Measurements from ENCODE around the gene CNP. TPM values are rescaled to one million over a fixed set of nuclear protein-coding genes. Genes with fewer than 3 reads are reported as not detected.

Gene CNP
- total RNA-seq, 6 experiments from 2014 or later: 30.1 to 42.7 (median 33.0) TPM

DNA sequence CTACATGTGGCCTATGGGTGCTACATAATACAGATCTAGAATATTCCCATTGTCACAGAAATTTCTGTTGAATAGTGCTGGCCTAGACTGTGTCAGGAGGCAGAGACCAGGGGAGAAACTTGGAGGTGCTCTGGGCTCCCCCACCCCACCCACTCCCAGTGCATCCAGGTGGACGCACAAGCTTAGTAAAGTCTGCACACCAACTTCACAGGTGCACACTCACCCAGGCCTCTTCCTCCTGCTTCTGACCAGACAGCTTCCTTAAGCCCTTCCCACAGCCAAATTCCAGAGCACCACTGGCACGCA lies 7.6 kb upstream of the CNP start:
- intact Hi-C loops (cut with DNase I): loop anchor here in 1 of 2 donors (10.0 kb wide), 1 partner anchor 144 kb away; the partner anchor contains the start of genes FKBP10 and P3H4
- no peak overlapping the region for H3K4me3 ChIP-seq
- ATAC-seq (no peak), DNase-seq (no peak)
- no peaks in the 10 kb centered on the region for H3K36me3 ChIP-seq
- H3K27ac ChIP-seq: no peak overlapping the region
- H3K9me3 ChIP-seq: no peaks in the 10 kb centered on the region
- no peaks in the 10 kb centered on the region for H3K4me1 ChIP-seq
- 57% methylated on average over 2 of the region's 2 CpGs for WGBS (ENCODE audit: insufficient coverage, low coverage, low lambda C conversion rate, missing lambda C conversion rate)
- no peaks in the 10 kb centered on the region for H3K27me3 ChIP-seq
- no peak for TF ChIP-seq POLR2A (IDR thresholded peaks at IDR 0.05)
- TF ChIP-seq, protein P1, sequence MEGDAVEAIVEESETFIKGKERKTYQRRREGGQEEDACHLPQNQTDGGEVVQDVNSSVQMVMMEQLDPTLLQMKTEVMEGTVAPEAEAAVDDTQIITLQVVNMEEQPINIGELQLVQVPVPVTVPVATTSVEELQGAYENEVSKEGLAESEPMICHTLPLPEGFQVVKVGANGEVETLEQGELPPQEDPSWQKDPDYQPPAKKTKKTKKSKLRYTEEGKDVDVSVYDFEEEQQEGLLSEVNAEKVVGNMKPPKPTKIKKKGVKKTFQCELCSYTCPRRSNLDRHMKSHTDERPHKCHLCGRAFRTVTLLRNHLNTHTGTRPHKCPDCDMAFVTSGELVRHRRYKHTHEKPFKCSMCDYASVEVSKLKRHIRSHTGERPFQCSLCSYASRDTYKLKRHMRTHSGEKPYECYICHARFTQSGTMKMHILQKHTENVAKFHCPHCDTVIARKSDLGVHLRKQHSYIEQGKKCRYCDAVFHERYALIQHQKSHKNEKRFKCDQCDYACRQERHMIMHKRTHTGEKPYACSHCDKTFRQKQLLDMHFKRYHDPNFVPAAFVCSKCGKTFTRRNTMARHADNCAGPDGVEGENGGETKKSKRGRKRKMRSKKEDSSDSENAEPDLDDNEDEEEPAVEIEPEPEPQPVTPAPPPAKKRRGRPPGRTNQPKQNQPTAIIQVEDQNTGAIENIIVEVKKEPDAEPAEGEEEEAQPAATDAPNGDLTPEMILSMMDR (IDR thresholded peaks at IDR 0.05): no peak

- DNase-seq (no peak), ATAC-seq (peak; percentile 80 to 84 (median 82))
- H3K27me3 ChIP-seq: no peaks in the 10 kb centered on the region
- no peak overlapping the region for H3K27ac ChIP-seq
- 15% methylated on average over 4 of the region's 17 CpGs for WGBS (ENCODE audit: insufficient coverage, low coverage, low lambda C conversion rate, missing lambda C conversion rate)
- intact Hi-C loops (cut with DNase I): loop anchor here (5.0 to 10.0 kb wide), 4 partner anchors 65 to 158 kb away; partner anchors contain the start of genes NKIRAS2 (in 2 of the 2), DHX58 (in 1 of the 2), FKBP10 (in 1 of the 2) and P3H4 (in 1 of the 2)
- no peaks in the 10 kb centered on the region for H3K9me3 ChIP-seq
- TF ChIP-seq POLR2A (IDR thresholded peaks at IDR 0.05): no peak
- TF ChIP-seq, protein P1 (IDR thresholded peaks at IDR 0.05): peak; percentile 52 to 62 (median 58)
- H3K36me3 ChIP-seq: no peaks in the 10 kb centered on the region
- no peak overlapping the region for H3K4me3 ChIP-seq
- H3K4me1 ChIP-seq: no peaks in the 10 kb centered on the region
These were observed 7.1 kb upstream of the CNP start for GRCh38 chr17:41959336-41960095.

- DNase-seq (no peak), ATAC-seq (no peak)
- Histone ChIP-seq H3K4me1 (peaks cover 0 to 7% (median 2%) of the 10 kb centered on the region in 4 donors), H3K4me3 (no peak overlapping the region), H3K36me3 (no peaks in the 10 kb centered on the region), H3K27me3 (no peaks in the 10 kb centered on the region), H3K9me3 (no peaks in the 10 kb centered on the region), H3K27ac (no peak overlapping the region)
- TF ChIP-seq POLR2A (IDR thresholded peaks at IDR 0.05): no peak
- TF ChIP-seq, protein P1 (IDR thresholded peaks at IDR 0.05): no peak
- intact Hi-C loops (cut with DNase I): loop anchor here (5.0 to 10.0 kb wide), 3 partner anchors 63 to 155 kb away; partner anchors contain the start of genes NKIRAS2 (in 2 of the 2) and DHX58 (in 1 of the 2)
- WGBS (ENCODE audit: insufficient coverage, low coverage, low lambda C conversion rate, missing lambda C conversion rate): no CpG with 5 or more reads among the region's 5 CpGs
These were observed 4.5 kb upstream of the CNP start for GRCh38 chr17:41962111-41962510.

DNA sequence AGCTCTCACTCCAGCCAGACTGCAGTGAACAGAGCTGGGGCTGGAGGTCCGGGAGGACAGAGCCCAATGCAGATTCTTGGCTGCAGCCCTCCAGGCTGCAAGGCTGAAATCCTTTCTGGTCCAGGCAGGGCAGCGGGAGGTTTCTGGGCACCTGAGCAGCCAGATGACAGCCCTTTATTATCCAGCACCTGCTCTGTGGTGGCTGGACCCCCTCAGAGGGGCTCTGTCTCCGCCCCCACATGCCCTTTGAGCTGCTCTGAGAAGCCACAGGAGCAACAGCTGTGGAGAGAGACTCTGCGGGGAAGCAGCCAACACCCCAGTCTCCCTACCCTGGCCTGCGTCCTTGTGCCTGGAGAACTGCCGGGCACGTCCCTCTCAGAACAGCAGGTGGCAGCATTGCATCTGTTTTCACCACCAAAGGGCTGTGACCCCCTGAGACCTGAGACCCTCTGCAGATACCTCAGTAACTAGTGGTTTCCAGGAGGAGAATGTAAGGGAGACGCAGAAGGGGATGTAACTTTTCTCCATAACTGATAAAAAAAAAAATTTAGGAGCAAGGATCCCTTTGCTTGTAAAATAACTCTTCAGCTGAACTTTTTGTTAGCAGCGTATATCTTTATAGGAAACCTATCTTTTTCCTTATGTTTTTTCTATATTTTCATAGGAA lies 3.7 kb upstream of the CNP start:
- 20% methylated on average over 5 of the region's 9 CpGs for WGBS (ENCODE audit: insufficient coverage, low coverage, low lambda C conversion rate, missing lambda C conversion rate)
- peak; percentile 68 to 77 (median 75) for DNase-seq
- peaks cover 0 to 7% (median 3%) of the 10 kb centered on the region in 4 donors for H3K4me1 ChIP-seq
- H3K9me3 ChIP-seq: no peaks in the 10 kb centered on the region
- TF ChIP-seq, protein P1 (IDR thresholded peaks at IDR 0.05): peak; percentile 85 to 90 (median 88)
- no peak for TF ChIP-seq POLR2A (IDR thresholded peaks at IDR 0.05)
- no peaks in the 10 kb centered on the region for H3K27me3 ChIP-seq
- peak; percentile 13 to 33 (median 24) for ATAC-seq
- H3K4me3 ChIP-seq: no peak overlapping the region
- no peaks in the 10 kb centered on the region for H3K36me3 ChIP-seq
- intact Hi-C loops (cut with DNase I): loop anchor here (5.0 to 10.0 kb wide), 3 partner anchors 62 to 154 kb away; partner anchors contain the start of genes NKIRAS2 (in 2 of the 2) and DHX58 (in 1 of the 2)
- no peak overlapping the region for H3K27ac ChIP-seq
